MM.1S (cell line): Measurements from ENCODE around the gene GPHN.

Source experiments
- DNase-seq: peaks from one replicate; pipeline ENCODE4 v3.0.0-alpha.2; 2015
- H2AFZ ChIP-seq: fragments of 300-600 bp; sonication (generic); 2 replicates; pipeline ENCODE4 v1.6.0; 2016; ENCODE audit warnings: antibody characterized with exemption, low read length
- H3F3A ChIP-seq: fragments of 300-600 bp; sonication (generic); 2 replicates; pipeline ENCODE4 v1.6.1; 2016; ENCODE audit warnings: mild to moderate bottlenecking, antibody characterized with exemption, low read length, moderate library complexity, mixed read lengths; ENCODE audit not compliant: insufficient read depth
- H3K27ac ChIP-seq: fragments of 300-600 bp; sonication (generic); 2 replicates; pipeline ENCODE4 v1.5.1; 2016; ENCODE audit warnings: mild to moderate bottlenecking, low read length
- H3K27me3 ChIP-seq: fragments of 300-600 bp; sonication (generic); replicated peaks from 2 replicates; pipeline ENCODE4 v1.6.0; 2016; ENCODE audit warnings: low read length; ENCODE audit not compliant: insufficient read depth
- H3K36me3 ChIP-seq: fragments of 300-600 bp; sonication (generic); replicated peaks from 2 replicates; pipeline ENCODE4 v1.6.1; 2016; ENCODE audit warnings: mild to moderate bottlenecking, low read length, mixed read lengths; ENCODE audit not compliant: insufficient read depth
- H3K4me1 ChIP-seq: fragments of 300-600 bp; sonication (generic); 2 replicates; pipeline ENCODE4 v1.6.1; 2016; ENCODE audit warnings: low read length, mixed read lengths
- H3K4me2 ChIP-seq: fragments of 300-600 bp; sonication (generic); 2 replicates; pipeline ENCODE4 v1.6.0; 2016; ENCODE audit warnings: low read depth, low read length
- H3K4me3 ChIP-seq: fragments of 300-600 bp; sonication (generic); 2 replicates; pipeline ENCODE4 v1.5.1; 2016; ENCODE audit warnings: low read length, mixed read lengths
- H3K79me2 ChIP-seq: fragments of 300-600 bp; sonication (generic); 2 replicates; pipeline ENCODE4 v1.6.1; 2016; ENCODE audit warnings: mixed run types, low read length, mixed read lengths
- H3K9ac ChIP-seq: fragments of 300-600 bp; sonication (generic); 2 replicates; pipeline ENCODE4 v1.6.1; 2016; ENCODE audit warnings: low read length, mixed read lengths
- H3K9me2 ChIP-seq: fragments of 300-600 bp; sonication (generic); replicated peaks from 2 replicates; pipeline ENCODE4 v1.6.1; 2016; ENCODE audit warnings: mild to moderate bottlenecking, low read length, mixed read lengths; ENCODE audit not compliant: insufficient read depth
- H3K9me3 ChIP-seq: fragments of 300-600 bp; sonication (generic); replicated peaks from 2 replicates; pipeline ENCODE4 v1.6.1; 2016; ENCODE audit warnings: mild to moderate bottlenecking, low read length, mixed read lengths; ENCODE audit not compliant: insufficient read depth
- H4K20me1 ChIP-seq: fragments of 300-600 bp; sonication (generic); 2 replicates; pipeline ENCODE4 v1.6.1; 2016; ENCODE audit warnings: mild to moderate bottlenecking, low read length, moderate library complexity, mixed read lengths; ENCODE audit not compliant: insufficient read depth
- EZH2 ChIP-seq: fragments of 300-600 bp; sonication (generic); optimal IDR thresholded peaks from 2 replicates; pipeline ENCODE3; 2017; ENCODE audit warnings: low read depth, mild to moderate bottlenecking, antibody characterized with exemption, low read length, mixed read lengths
- EZH2phosphoT487 ChIP-seq: fragments of 300-600 bp; sonication (generic); IDR thresholded peaks from 2 replicates; pipeline ENCODE4 v1.6.1; 2018; ENCODE audit warnings: antibody characterized with exemption, low read length
- TF ChIP-seq, protein P1 (sequence below): fragments of 300-600 bp; sonication (generic); IDR thresholded peaks from 2 replicates; pipeline ENCODE4 v1.5.1; 2016; ENCODE audit warnings: antibody characterized with exemption, low read length, mixed read lengths

The GPHN gene

DNA sequence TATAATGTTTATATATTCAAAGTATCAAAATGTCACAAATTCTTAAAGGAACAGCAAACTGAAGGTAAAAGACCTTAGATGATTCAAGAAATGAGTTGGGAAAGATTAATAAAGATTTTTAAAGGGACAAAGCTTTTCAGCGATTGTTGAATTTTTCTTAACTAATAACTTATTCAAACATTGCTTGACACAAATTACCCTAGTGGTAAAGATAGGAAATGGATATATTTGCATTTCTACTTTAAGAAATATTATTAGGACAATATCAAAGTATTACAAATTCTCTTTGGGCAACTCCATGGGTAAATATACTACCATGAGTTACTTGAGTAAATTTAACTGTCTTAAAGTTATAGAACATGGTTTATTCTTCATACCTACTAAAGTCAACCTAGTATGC, 415.3 kb downstream of the GPHN start:
- no peak for DNase-seq
- no peaks in the 10 kb centered on the region for H3K36me3 ChIP-seq
- H3K27ac ChIP-seq = no peak overlapping the region
- H3K4me2 ChIP-seq = no peak overlapping the region
- no peaks in the 10 kb centered on the region for H4K20me1 ChIP-seq
- TF ChIP-seq, protein P1, sequence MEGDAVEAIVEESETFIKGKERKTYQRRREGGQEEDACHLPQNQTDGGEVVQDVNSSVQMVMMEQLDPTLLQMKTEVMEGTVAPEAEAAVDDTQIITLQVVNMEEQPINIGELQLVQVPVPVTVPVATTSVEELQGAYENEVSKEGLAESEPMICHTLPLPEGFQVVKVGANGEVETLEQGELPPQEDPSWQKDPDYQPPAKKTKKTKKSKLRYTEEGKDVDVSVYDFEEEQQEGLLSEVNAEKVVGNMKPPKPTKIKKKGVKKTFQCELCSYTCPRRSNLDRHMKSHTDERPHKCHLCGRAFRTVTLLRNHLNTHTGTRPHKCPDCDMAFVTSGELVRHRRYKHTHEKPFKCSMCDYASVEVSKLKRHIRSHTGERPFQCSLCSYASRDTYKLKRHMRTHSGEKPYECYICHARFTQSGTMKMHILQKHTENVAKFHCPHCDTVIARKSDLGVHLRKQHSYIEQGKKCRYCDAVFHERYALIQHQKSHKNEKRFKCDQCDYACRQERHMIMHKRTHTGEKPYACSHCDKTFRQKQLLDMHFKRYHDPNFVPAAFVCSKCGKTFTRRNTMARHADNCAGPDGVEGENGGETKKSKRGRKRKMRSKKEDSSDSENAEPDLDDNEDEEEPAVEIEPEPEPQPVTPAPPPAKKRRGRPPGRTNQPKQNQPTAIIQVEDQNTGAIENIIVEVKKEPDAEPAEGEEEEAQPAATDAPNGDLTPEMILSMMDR = no peak; the same call in 1 of the 2 replicates
- no peak for TF ChIP-seq EZH2phosphoT487
- no peak for TF ChIP-seq EZH2
- no peaks in the 10 kb centered on the region for H3K9me2 ChIP-seq
- H3K79me2 ChIP-seq = no peaks in the 10 kb centered on the region
- no peak overlapping the region for H3K4me3 ChIP-seq
- H3K27me3 ChIP-seq = no peaks in the 10 kb centered on the region
- no peak overlapping the region for H2AFZ ChIP-seq
- no peak overlapping the region for H3K9ac ChIP-seq
- no peaks in the 10 kb centered on the region for H3K9me3 ChIP-seq
- no peaks in the 10 kb centered on the region for H3F3A ChIP-seq
- H3K4me1 ChIP-seq = no peaks in the 10 kb centered on the region

DNA sequence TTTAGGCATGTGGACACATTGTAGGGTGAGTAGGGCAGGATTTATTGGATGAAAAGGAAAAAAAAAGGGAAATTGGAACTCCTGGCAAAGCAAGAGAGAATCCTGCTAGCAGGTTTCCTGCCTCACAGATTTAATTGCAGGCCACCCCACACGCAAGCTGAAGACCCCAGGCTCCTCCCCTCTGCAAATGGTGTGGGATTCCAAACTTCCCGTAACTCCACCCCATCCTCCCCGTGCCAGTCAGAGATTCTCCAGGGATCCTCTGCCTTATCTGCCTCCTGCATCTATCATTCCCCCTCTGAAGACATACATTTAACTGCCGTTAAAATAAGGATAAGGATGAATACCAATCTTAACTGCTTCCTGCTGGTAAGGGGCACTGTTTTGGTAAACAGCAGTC, 431.5 kb downstream of the GPHN start:
- Histone ChIP-seq H3K9me3 (no peaks in the 10 kb centered on the region), H3K9ac (no peak overlapping the region), H3K4me2 (no peak overlapping the region), H3K27ac (no peak overlapping the region), H3K4me3 (no peak overlapping the region), H3K79me2 (no peaks in the 10 kb centered on the region), H4K20me1 (no peaks in the 10 kb centered on the region), H3F3A (no peaks in the 10 kb centered on the region), H2AFZ (no peak overlapping the region), H3K27me3 (no peaks in the 10 kb centered on the region), H3K9me2 (no peaks in the 10 kb centered on the region), H3K4me1 (no peaks in the 10 kb centered on the region), H3K36me3 (no peaks in the 10 kb centered on the region)
- DNase-seq = no peak
- TF ChIP-seq, protein P1 = no peak
- TF ChIP-seq EZH2phosphoT487 (no peak), EZH2 (no peak)

DNA sequence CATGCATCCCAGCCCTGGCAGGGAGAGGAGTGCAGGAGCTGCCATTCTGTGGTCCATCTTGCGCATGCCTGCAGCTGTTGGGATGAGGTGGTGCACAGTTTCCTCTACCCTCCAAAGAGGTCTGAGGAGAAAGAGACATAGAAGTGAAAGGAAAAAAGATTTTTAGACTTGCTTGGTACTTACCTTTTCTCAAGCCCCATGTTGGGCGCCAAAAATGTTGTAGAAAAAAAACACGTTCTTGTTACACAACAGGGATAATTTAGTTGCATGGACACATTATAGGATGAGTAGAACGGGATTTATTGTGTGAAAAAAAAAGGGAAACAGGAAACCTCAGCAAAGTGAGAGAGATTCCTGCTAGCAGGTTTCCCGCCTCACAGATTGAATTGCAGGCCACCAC, 436.9 kb downstream of the GPHN start:
- H3K4me2 ChIP-seq = no peak overlapping the region
- H3F3A ChIP-seq = no peaks in the 10 kb centered on the region
- no peak overlapping the region for H3K4me3 ChIP-seq
- no peaks in the 10 kb centered on the region for H4K20me1 ChIP-seq
- no peaks in the 10 kb centered on the region for H3K79me2 ChIP-seq
- TF ChIP-seq EZH2phosphoT487 = no peak
- no peak for TF ChIP-seq EZH2
- TF ChIP-seq, protein P1 = no peak
- no peaks in the 10 kb centered on the region for H3K4me1 ChIP-seq
- no peak overlapping the region for H3K9ac ChIP-seq
- no peak overlapping the region for H3K27ac ChIP-seq
- no peak for DNase-seq
- H3K27me3 ChIP-seq = no peaks in the 10 kb centered on the region
- no peak overlapping the region for H2AFZ ChIP-seq
- H3K36me3 ChIP-seq = no peaks in the 10 kb centered on the region
- no peaks in the 10 kb centered on the region for H3K9me2 ChIP-seq
- no peaks in the 10 kb centered on the region; the same call in 1 of the 2 replicates for H3K9me3 ChIP-seq

DNA sequence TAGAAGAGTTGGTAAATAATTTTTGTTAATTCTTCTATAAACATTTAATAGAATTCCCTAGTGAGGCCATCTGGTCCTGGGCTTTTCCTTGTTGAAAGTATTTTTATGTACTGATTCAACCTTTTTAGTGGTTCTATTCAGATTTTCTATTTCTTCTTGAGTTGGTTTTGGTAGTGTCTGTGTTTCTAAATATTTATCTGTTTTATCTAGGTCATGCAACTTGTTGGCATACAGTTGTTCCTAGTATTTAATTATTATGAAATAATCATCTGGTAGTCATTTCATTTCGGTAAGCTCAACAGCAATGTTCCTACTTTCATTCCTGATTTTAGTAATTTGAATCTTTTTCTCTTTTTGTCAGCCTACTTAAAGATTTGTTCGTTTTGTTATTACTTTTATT, 447.2 kb downstream of the GPHN start:
- H3K79me2 ChIP-seq = no peaks in the 10 kb centered on the region
- H3K9me3 ChIP-seq = no peaks in the 10 kb centered on the region
- no peaks in the 10 kb centered on the region for H3K4me1 ChIP-seq
- H3K27me3 ChIP-seq = no peaks in the 10 kb centered on the region
- no peaks in the 10 kb centered on the region for H4K20me1 ChIP-seq
- no peak for DNase-seq
- no peak overlapping the region for H3K4me3 ChIP-seq
- H3F3A ChIP-seq = no peaks in the 10 kb centered on the region
- no peak overlapping the region for H2AFZ ChIP-seq
- no peak overlapping the region for H3K4me2 ChIP-seq
- no peak overlapping the region for H3K9ac ChIP-seq
- no peak for TF ChIP-seq EZH2phosphoT487
- TF ChIP-seq, protein P1 = no peak
- no peak for TF ChIP-seq EZH2
- H3K27ac ChIP-seq = no peak overlapping the region
- no peaks in the 10 kb centered on the region for H3K36me3 ChIP-seq
- H3K9me2 ChIP-seq = no peaks in the 10 kb centered on the region
